ENCODE data around the gene NFIB. TPM values are rescaled to one million over a fixed set of nuclear protein-coding genes. Genes with fewer than 3 reads are reported as not detected.

NFIB gene
- total and polyA plus RNA-seq, 2 experiments from 2014 or later = 5.3 to 6.0 TPM

DNA sequence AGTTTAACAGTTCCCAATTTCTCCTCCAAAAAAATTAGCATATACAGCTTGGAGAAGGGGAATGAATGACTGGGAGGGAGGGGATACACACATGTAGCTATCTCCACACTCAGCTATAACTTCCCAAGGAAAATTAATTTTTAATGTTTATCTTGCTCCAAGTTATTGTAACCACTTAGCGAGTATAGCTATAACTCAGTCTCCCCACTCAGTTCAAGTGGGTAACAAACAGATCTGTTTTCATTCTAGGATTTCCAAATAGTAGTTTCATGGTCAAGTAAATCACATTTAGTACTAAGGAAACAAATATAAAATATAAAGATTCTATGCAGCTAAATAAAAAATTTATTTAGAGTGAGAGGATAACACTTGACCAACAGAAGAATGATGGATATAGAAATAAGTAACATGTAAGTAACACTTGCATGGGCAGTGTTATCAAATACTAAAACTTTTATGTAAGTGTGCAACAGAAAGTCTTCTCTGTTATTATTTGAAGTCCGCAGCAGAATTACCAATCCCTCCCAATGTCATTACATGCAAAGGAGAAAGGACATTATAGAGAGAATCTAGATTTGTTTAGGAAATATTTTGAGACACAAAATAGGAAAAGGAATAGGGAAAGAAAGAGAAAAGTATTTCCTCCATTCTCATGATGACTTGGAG lies 10.2 kb upstream of the NFIB start:
- DNase-seq = no peak
- Histone ChIP-seq H3K36me3 (ENCODE audit: low read depth) (no peaks in the 10 kb centered on the region), H3K4me1 (ENCODE audit: insufficient read depth) (peaks cover 33% of the 10 kb centered on the region), H3K4me3 (no peak overlapping the region), H3K9me3 (ENCODE audit: low read depth) (no peaks in the 10 kb centered on the region), H3K9me2 (ENCODE audit: insufficient read depth) (no peaks in the 10 kb centered on the region), H2AFZ (no peak overlapping the region), H4K20me1 (ENCODE audit: insufficient read depth) (no peaks in the 10 kb centered on the region), H3K4me2 (ENCODE audit: unreplicated experiment) (no peak overlapping the region), H3K9ac (no peak overlapping the region), H3F3A (ENCODE audit: insufficient read depth) (peaks cover 41% of the 10 kb centered on the region), H3K79me2 (ENCODE audit: insufficient read depth) (no peaks in the 10 kb centered on the region), H3K27me3 (replicated peaks; ENCODE audit: insufficient read depth) (no peaks in the 10 kb centered on the region), H3K27ac (no peak overlapping the region)
- 97 to 99% methylated on average over 2 of the region's 2 CpGs for WGBS, 2 experiments (ENCODE audit: low coverage in 1 of 2, low lambda C conversion rate in 2 of 2, missing lambda C conversion rate in 2 of 2)
- no peak for TF ChIP-seq EZH2phosphoT487 (IDR thresholded peaks at IDR 0.05; ENCODE audit: insufficient read depth, low read depth)
- TF ChIP-seq EZH2 (IDR thresholded peaks at IDR 0.05; ENCODE audit: insufficient read depth, poor library complexity, severe bottlenecking) = no peak
- in situ Hi-C loops (cut with MboI) = no loop called here

DNA sequence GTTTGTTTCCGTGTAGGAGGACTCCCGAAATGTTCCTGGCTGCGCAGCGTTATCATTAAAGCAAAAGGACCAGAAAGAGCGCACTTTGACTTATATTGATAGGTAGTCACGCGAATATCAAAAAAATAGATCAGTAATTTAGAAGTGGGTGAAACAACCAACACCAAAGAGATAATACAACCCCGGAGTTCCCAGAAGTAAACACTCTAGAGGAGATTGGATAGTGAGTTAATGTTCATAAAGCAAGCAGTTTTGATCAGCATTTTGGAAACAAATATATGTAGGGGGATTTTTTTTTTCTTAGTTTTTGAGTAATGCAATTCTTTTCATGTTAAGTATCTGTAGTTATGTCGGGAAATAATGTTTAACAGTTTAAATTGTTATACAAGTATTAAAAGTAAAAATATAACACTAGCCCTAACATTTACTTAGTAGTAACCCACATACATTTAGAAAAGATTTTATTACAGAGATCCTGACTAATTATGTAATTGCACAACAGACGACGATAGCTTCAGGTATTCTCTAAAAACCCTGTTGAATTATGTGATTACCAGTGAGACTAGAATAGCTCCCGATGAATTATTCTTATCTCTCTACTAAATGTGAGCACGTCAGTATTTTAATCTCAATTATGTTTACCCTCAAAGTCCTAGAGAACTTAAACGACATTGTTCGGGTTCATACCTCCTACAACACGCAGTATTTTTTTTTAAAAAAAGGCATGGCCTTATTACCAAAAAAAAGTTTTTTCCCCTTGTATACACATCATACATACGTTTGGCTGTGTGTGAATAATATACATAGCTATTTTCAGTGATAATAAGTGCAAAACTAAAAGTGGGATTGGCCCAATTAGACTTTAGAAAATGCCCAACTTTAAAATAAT lies 9.4 kb upstream of the NFIB start:
- H3K4me1 ChIP-seq (ENCODE audit: insufficient read depth) = peaks cover 33% of the 10 kb centered on the region
- in situ Hi-C loops (cut with MboI) = no loop called here

DNA sequence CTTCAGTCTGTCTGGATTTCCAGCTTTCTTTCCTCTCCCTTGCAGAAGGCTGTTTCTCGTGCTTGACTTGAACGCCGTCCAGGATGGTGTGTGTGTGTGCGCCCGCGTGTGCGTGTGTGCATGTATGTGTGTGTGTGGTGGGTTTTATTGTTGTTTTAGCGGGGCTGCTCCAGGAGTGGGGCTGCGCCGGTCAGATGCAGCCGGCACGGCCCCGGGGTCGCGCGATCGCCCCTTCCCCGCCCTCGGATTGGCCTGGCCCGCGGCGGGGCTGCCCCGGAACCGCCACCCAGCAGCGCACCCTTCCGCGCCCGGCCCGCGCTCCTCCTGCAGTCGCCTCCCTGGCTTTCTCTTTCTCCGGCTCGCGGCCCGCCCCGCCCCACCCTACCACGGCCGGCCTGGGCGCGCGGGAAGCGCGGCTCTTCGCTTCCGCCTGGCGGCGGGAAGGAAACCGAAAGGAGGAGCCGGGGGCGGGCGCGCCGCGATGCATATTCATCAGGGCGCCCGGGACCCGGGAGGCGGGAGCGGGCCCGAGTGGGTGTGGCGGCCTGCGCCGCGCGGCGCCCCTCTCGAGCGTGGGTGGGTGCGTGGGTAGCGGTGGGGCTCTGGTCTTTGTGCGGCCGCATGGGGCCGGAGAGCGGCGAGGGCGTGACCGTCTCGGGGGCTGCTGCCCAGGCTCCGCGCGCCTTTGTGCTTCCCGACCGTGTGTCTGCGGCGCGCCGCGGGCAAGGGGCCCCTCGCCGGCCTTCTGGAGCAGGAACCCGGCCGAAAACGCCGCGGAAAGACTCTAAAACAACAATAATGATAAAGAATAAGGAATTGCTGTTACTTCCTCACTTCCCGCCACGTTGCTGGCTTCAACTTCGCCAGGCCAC lies 8.5 kb upstream of the NFIB start:
- H3K27ac ChIP-seq = peak overlapping the region; percentile 69
- no peak for TF ChIP-seq EZH2phosphoT487 (IDR thresholded peaks at IDR 0.05; ENCODE audit: insufficient read depth, low read depth)
- no peak for TF ChIP-seq EZH2 (IDR thresholded peaks at IDR 0.05; ENCODE audit: insufficient read depth, poor library complexity, severe bottlenecking)
- H3K9me3 ChIP-seq (ENCODE audit: low read depth) = no peaks in the 10 kb centered on the region
- H3K27me3 ChIP-seq (replicated peaks; ENCODE audit: insufficient read depth) = no peaks in the 10 kb centered on the region
- peak overlapping the region; percentile 83 for H3K4me3 ChIP-seq
- DNase-seq = peak; percentile 97
- H3F3A ChIP-seq (ENCODE audit: insufficient read depth) = peaks cover 54% of the 10 kb centered on the region
- peak overlapping the region; percentile 88 for H3K9ac ChIP-seq
- peak overlapping the region; percentile 92 for H2AFZ ChIP-seq
- H3K36me3 ChIP-seq (ENCODE audit: low read depth) = no peaks in the 10 kb centered on the region
- H3K9me2 ChIP-seq (ENCODE audit: insufficient read depth) = no peaks in the 10 kb centered on the region
- no peaks in the 10 kb centered on the region for H3K79me2 ChIP-seq (ENCODE audit: insufficient read depth)
- H4K20me1 ChIP-seq (ENCODE audit: insufficient read depth) = no peaks in the 10 kb centered on the region
- WGBS, 2 experiments (ENCODE audit: low coverage in 1 of 2, low lambda C conversion rate in 2 of 2, missing lambda C conversion rate in 2 of 2) = 1 to 2% methylated on average over 79 to 84 of the region's 98 CpGs
- H3K4me2 ChIP-seq (ENCODE audit: unreplicated experiment) = peak overlapping the region; percentile 82
- in situ Hi-C loops (cut with MboI) = no loop called here
- peaks cover 33% of the 10 kb centered on the region for H3K4me1 ChIP-seq (ENCODE audit: insufficient read depth)

More for the DNA sequence above, 9.4 kb upstream of the NFIB start:
- Histone ChIP-seq H3K9me2 (ENCODE audit: insufficient read depth) (no peaks in the 10 kb centered on the region), H3K79me2 (ENCODE audit: insufficient read depth) (no peaks in the 10 kb centered on the region), H3F3A (ENCODE audit: insufficient read depth) (peaks cover 49% of the 10 kb centered on the region), H3K36me3 (ENCODE audit: low read depth) (no peaks in the 10 kb centered on the region), H4K20me1 (ENCODE audit: insufficient read depth) (no peaks in the 10 kb centered on the region), H3K4me3 (peak overlapping the region; percentile 83), H2AFZ (peak overlapping the region; percentile 92), H3K9ac (peak overlapping the region; percentile 88), H3K4me2 (ENCODE audit: unreplicated experiment) (peak overlapping the region; percentile 82), H3K27ac (peak overlapping the region; percentile 69), H3K9me3 (ENCODE audit: low read depth) (no peaks in the 10 kb centered on the region), H3K27me3 (replicated peaks; ENCODE audit: insufficient read depth) (no peaks in the 10 kb centered on the region)
- no peak for DNase-seq
- TF ChIP-seq EZH2phosphoT487 (IDR thresholded peaks at IDR 0.05; ENCODE audit: insufficient read depth, low read depth) (no peak), EZH2 (IDR thresholded peaks at IDR 0.05; ENCODE audit: insufficient read depth, poor library complexity, severe bottlenecking) (no peak)
- WGBS, 2 experiments (ENCODE audit: low coverage in 1 of 2, low lambda C conversion rate in 2 of 2, missing lambda C conversion rate in 2 of 2) = 39 to 40% methylated on average over 17 of the region's 17 CpGs

Measured in GM23248 (cell line).